Esophagus squamous epithelium (tissue), 5 donors: ENCODE data around the gene TMEM161A. TPM values are rescaled to one million over a fixed set of nuclear protein-coding genes. Genes with fewer than 3 reads are reported as not detected.

Experiments used
- DNase-seq: peaks from one replicate; lab custom pipeline; 2025; lab: John Stamatoyannopoulos, UW
- H3K27ac ChIP-seq, 4 donors: fragments of 200-600 bp; sonication (generic); one replicate each; pipeline ENCODE4 v1.5.1; 2016 to 2019; ENCODE audit warnings: mild to moderate bottlenecking in 1 of 4
- H3K27me3 ChIP-seq, 4 donors: fragments of 200-600 bp; sonication (generic); 1 replicate in 3 of 4; 2 replicates in 1 of 4; pipeline versions ENCODE4 v1.5.1 to v1.6.0; 2017 to 2021; ENCODE audit warnings: antibody characterized with exemption in 1 of 4
- H3K36me3 ChIP-seq, 3 donors: fragments of 200-600 bp; sonication (generic); one replicate each; pipeline ENCODE4 v1.5.1; 2016 to 2019
- H3K4me1 ChIP-seq, 3 donors: fragments of 200-600 bp; sonication (generic); one replicate each; pipeline ENCODE4 v1.5.1; 2017 to 2019
- H3K4me3 ChIP-seq, 4 donors: fragments of 200-600 bp; sonication (generic); 1 replicate in 3 of 4; 2 replicates in 1 of 4; pipeline ENCODE4 v1.5.1; 2016 to 2019; ENCODE audit warnings: mild to moderate bottlenecking in 2 of 4, moderate library complexity in 1 of 4
- H3K9me3 ChIP-seq, 3 donors: fragments of 200-600 bp; sonication (generic); one replicate each; pipeline ENCODE4 v1.5.1; 2016 to 2019
- POLR2A ChIP-seq, 4 donors: fragments of 450-650 bp; IDR thresholded peaks; one replicate each; pipeline ENCODE4 v1.6.1; 2017; ENCODE audit warnings: antibody characterized with exemption in 4 of 4, mild to moderate bottlenecking in 4 of 4, moderate library complexity in 3 of 4
- whole genome bisulfite sequencing, 2 donors: methylation state at CpG; one replicate each; pipeline ENCODE4 v1.1.5; 2018; 5-methylcytosine and 5-hydroxymethylcytosine counted together
- intact Hi-C: fragments of 100-400 bp; cut with DNase I; formaldehyde crosslinking; loops from one replicate; pipeline ENCODE4 v1.15.0; 2022
- total RNA-seq, 4 donors: library from RNA; depleted of rRNA; stranded (reverse); fragments of >200 nt; gene quantifications; one replicate each; pipeline ENCODE4 v1.1.0, GENCODE V29; 2016
- TF ChIP-seq, protein P1 (sequence below), 6 experiments: fragments of 450-650 bp in 4 of 6; fragments of 200-600 bp in 2 of 6; sonication (generic) in 2 of 6; IDR thresholded peaks; one replicate each; pipeline ENCODE4 v1.5.1; 2016 to 2019; ENCODE audit warnings: antibody characterized with exemption in 6 of 6, mild to moderate bottlenecking in 4 of 6, moderate library complexity in 4 of 6
- donor health status: DM: yes; HTN: yes; CAD: no.

The TMEM161A gene
- total RNA-seq, 4 donors from 2014 or later: 11.0 to 30.3 (median 15.5) TPM

GRCh38 chr19:19076476-19076875, 61.8 kb downstream of the TMEM161A start:
- WGBS, 2 donors: 80 to 91% methylated on average over 1 of the region's 1 CpG
- intact Hi-C loops: no loop called here
- Histone ChIP-seq H3K27me3 (no peaks in the 10 kb centered on the region), H3K4me1 (no peaks in the 10 kb centered on the region), H3K36me3 (peaks cover 0 to 25% (median 0%) of the 10 kb centered on the region in 3 donors), H3K4me3 (no peak overlapping the region), H3K27ac (no peak overlapping the region), H3K9me3 (no peaks in the 10 kb centered on the region)
- no peak for DNase-seq
- TF ChIP-seq, protein P1, sequence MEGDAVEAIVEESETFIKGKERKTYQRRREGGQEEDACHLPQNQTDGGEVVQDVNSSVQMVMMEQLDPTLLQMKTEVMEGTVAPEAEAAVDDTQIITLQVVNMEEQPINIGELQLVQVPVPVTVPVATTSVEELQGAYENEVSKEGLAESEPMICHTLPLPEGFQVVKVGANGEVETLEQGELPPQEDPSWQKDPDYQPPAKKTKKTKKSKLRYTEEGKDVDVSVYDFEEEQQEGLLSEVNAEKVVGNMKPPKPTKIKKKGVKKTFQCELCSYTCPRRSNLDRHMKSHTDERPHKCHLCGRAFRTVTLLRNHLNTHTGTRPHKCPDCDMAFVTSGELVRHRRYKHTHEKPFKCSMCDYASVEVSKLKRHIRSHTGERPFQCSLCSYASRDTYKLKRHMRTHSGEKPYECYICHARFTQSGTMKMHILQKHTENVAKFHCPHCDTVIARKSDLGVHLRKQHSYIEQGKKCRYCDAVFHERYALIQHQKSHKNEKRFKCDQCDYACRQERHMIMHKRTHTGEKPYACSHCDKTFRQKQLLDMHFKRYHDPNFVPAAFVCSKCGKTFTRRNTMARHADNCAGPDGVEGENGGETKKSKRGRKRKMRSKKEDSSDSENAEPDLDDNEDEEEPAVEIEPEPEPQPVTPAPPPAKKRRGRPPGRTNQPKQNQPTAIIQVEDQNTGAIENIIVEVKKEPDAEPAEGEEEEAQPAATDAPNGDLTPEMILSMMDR (IDR thresholded peaks at IDR 0.05): no peak
- TF ChIP-seq POLR2A (IDR thresholded peaks at IDR 0.05): no peak

DNA sequence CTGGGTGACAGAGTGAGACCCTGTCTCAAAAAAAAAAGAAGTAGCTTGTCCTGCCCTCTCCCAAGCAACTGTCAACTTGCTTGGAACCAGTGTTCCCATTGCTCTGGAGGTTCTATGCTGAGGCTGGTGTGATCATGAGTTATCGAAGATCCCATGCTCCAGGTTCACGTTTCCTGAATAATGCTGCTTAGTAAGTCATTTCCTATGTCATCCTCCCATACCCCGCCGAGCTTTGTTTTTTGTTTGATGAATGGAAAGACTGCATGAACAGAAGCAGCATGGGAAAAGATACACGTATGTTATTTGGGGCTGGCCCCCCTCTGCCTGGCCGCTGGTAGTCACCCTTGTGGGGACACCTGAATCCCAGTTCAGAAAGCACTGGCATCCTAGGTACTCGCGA, 63.2 kb downstream of the TMEM161A start:
- Histone ChIP-seq H3K4me3 (no peak overlapping the region), H3K27me3 (no peaks in the 10 kb centered on the region), H3K4me1 (no peaks in the 10 kb centered on the region), H3K27ac (no peak overlapping the region), H3K36me3 (peaks cover 0 to 25% (median 0%) of the 10 kb centered on the region in 3 donors), H3K9me3 (no peaks in the 10 kb centered on the region)
- TF ChIP-seq, protein P1 (IDR thresholded peaks at IDR 0.05): no peak
- no peak for TF ChIP-seq POLR2A (IDR thresholded peaks at IDR 0.05)
- intact Hi-C loops: no loop called here
- no peak for DNase-seq
- 89 to 90% methylated on average over 6 to 8 of the region's 8 CpGs for WGBS, 2 donors

GRCh38 chr19:19074196-19074882, 63.9 kb downstream of the TMEM161A start:
- TF ChIP-seq, protein P1 (IDR thresholded peaks at IDR 0.05): no peak
- TF ChIP-seq POLR2A (IDR thresholded peaks at IDR 0.05): no peak

DNA sequence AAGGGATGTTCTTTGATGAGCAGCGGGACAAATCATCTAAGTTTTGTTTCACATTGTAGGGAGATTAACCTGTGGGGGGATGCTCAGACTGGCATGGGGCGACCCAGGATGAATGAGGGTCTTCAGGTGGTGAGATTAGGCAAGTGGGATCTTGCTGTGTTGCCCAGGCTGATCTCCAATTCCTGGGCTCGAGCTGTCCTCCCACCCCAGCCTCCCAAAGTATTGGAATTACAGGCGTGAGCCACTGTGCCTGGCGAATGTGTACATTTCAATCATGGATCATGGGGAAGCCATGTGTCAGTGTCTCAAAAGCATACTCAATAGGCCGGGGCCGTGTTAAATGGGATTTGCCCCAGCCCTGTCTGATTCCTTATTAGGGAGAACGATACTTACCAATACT, 66.4 kb downstream of the TMEM161A start:
- H3K36me3 ChIP-seq: peaks cover 0 to 16% (median 0%) of the 10 kb centered on the region in 3 donors
- H3K27me3 ChIP-seq: no peaks in the 10 kb centered on the region
- 94 to 95% methylated on average over 7 to 8 of the region's 8 CpGs for WGBS, 2 donors
- TF ChIP-seq POLR2A (IDR thresholded peaks at IDR 0.05): no peak
- TF ChIP-seq, protein P1 (IDR thresholded peaks at IDR 0.05): no peak
- no peaks in the 10 kb centered on the region for H3K9me3 ChIP-seq
- peaks cover 0 to 28% (median 8%) of the 10 kb centered on the region in 3 donors for H3K4me1 ChIP-seq
- intact Hi-C loops: no loop called here
- DNase-seq: no peak
- H3K4me3 ChIP-seq: no peak overlapping the region
- no peak overlapping the region for H3K27ac ChIP-seq

More at GRCh38 chr19:19074196-19074882, 63.9 kb downstream of the TMEM161A start:
- Histone ChIP-seq H3K27me3 (no peaks in the 10 kb centered on the region), H3K4me1 (peaks cover 0 to 4% (median 0%) of the 10 kb centered on the region in 3 donors), H3K36me3 (peaks cover 0 to 25% (median 0%) of the 10 kb centered on the region in 3 donors), H3K4me3 (no peak overlapping the region), H3K27ac (no peak overlapping the region), H3K9me3 (no peaks in the 10 kb centered on the region)
- intact Hi-C loops: no loop called here
- WGBS, 2 donors: 72 to 84% methylated on average over 13 of the region's 13 CpGs
- DNase-seq: no peak

Other genes with a start within 250 kb of the TMEM161A start
- gene CERS1, start 242.3 kb downstream of the TMEM161A start, total RNA-seq: under 1 TPM in 1 of 4 donors, not detected in 3; 0.76 TPM
- 100 to 1,000 TPM; 170 to 245 (median 224) TPM for gene COPE, start 219.1 kb downstream of the TMEM161A start, total RNA-seq
- 10 to 100 TPM; 47.0 to 80.7 (median 60.6) TPM for gene DDX49, start 218.8 kb downstream of the TMEM161A start, total RNA-seq
- gene HOMER3, start 197.3 kb downstream of the TMEM161A start, total RNA-seq: 10 to 100 TPM; 10.7 to 29.5 (median 18.6) TPM
- 10 to 100 TPM; 16.7 to 36.2 (median 21.5) TPM for gene SUGP2, start 105.0 kb downstream of the TMEM161A start, total RNA-seq
- 10 to 100 TPM; 28.3 to 32.0 (median 28.7) TPM for gene ARMC6, start 104.9 kb downstream of the TMEM161A start, total RNA-seq
- gene SLC25A42, start 74.5 kb downstream of the TMEM161A start, total RNA-seq: 1 to 10 TPM; 1.7 to 3.8 (median 3.3) TPM
- gene MEF2B, start 31.8 kb upstream of the TMEM161A start, total RNA-seq: under 1 TPM in 1 of 4 donors, not detected in 3; 0.70 TPM
- 10 to 100 TPM in 3 of 4 donors, 1 to 10 TPM in 1; 8.8 to 15.4 (median 10.9) TPM for gene BORCS8, start 53.7 kb upstream of the TMEM161A start, total RNA-seq
- gene RFXANK, start 53.8 kb upstream of the TMEM161A start, total RNA-seq: 10 to 100 TPM; 25.2 to 48.0 (median 32.1) TPM
- 10 to 100 TPM in 3 of 4 donors, 1 to 10 TPM in 1; 8.8 to 22.9 (median 13.0) TPM for gene NR2C2AP, start 64.9 kb upstream of the TMEM161A start, total RNA-seq
- not detected for gene NCAN, start 73.5 kb upstream of the TMEM161A start, total RNA-seq
- gene TM6SF2, start 134.8 kb upstream of the TMEM161A start, total RNA-seq: under 1 TPM in 1 of 4 donors, not detected in 3; 0.57 TPM
- 10 to 100 TPM; 31.0 to 47.4 (median 32.3) TPM for gene SUGP1, start 182.0 kb upstream of the TMEM161A start, total RNA-seq
- 10 to 100 TPM; 35.4 to 53.2 (median 39.1) TPM for gene MAU2, start 182.4 kb upstream of the TMEM161A start, total RNA-seq